Esophagus muscularis mucosa (tissue), 4 donors: ENCODE results near the gene SRRM4. TPM values are rescaled to one million over a fixed set of nuclear protein-coding genes. Genes with fewer than 3 reads are reported as not detected.

Experiments used
- DNase-seq: peaks from one replicate; pipeline ENCODE4 v3.0.0-alpha.2; 2017; ENCODE audit errors: extremely low spot score
- H3K27ac ChIP-seq, 4 donors: fragments of 200-600 bp; sonication (generic); replicated peaks in 1 of 4; 1 replicate in 3 of 4; 2 replicates in 1 of 4; pipeline ENCODE4 v1.5.1; 2016 to 2019; ENCODE audit warnings: mild to moderate bottlenecking in 1 of 4
- H3K27me3 ChIP-seq, 4 donors: fragments of 200-600 bp; sonication (generic); one replicate each; pipeline versions ENCODE4 v1.5.1 to v1.6.0; 2016 to 2019
- H3K36me3 ChIP-seq, 4 donors: fragments of 200-600 bp; sonication (generic); one replicate each; pipeline ENCODE4 v1.5.1; 2016 to 2019
- H3K4me1 ChIP-seq, 4 donors: fragments of 200-600 bp; sonication (generic); one replicate each; pipeline ENCODE4 v1.5.1; 2016 to 2019
- H3K4me3 ChIP-seq, 4 donors: fragments of 200-600 bp; sonication (generic); 1 replicate in 2 of 4; 2 replicates in 2 of 4; pipeline ENCODE4 v1.5.1; 2016 to 2019; ENCODE audit warnings: mild to moderate bottlenecking in 4 of 4, moderate library complexity in 1 of 4
- H3K9me3 ChIP-seq, 4 donors: fragments of 200-600 bp; sonication (generic); 1 replicate in 3 of 4; 2 replicates in 1 of 4; pipeline ENCODE4 v1.5.1; 2016 to 2019
- EP300 ChIP-seq: sonication (generic); formaldehyde crosslinking; IDR thresholded peaks from one replicate; pipeline ENCODE4 v1.6.1; 2017; ENCODE audit warnings: antibody characterized with exemption
- POLR2A ChIP-seq: fragments of 450-650 bp; IDR thresholded peaks from one replicate; pipeline ENCODE4 v1.6.1; 2017; ENCODE audit warnings: antibody characterized with exemption, moderate library complexity, mild to moderate bottlenecking, low read depth
- POLR2AphosphoS5 ChIP-seq, 2 donors: sonication (generic); formaldehyde crosslinking; IDR thresholded peaks; one replicate each; pipeline ENCODE4 v1.6.1; 2017; ENCODE audit warnings: antibody characterized with exemption in 2 of 2
- WGBS: methylation state at CpG from one replicate; pipeline ENCODE4 v1.1.5; 2018; 5-methylcytosine and 5-hydroxymethylcytosine counted together
- intact Hi-C: fragments of 100-400 bp; cut with DNase I; formaldehyde crosslinking; loops from one replicate; pipeline ENCODE4 v1.15.1; 2023
- total RNA-seq, 4 donors: library from RNA; depleted of rRNA; stranded (reverse); fragments of >200 nt; gene quantifications; one replicate each; pipeline versions ENCODE4 v1.1.0 to v1.2.1, GENCODE V29; 2016
- TF ChIP-seq, protein P1 (sequence below), 3 experiments: fragments of 200-600 bp in 2 of 3; fragments of 450-650 bp in 1 of 3; sonication (generic) in 2 of 3; IDR thresholded peaks; one replicate each; pipeline ENCODE4 v1.5.1; 2017 to 2019; ENCODE audit warnings: antibody characterized with exemption in 3 of 3, mild to moderate bottlenecking in 2 of 3, moderate library complexity in 1 of 3

Gene SRRM4
- total RNA-seq, 4 donors from 2014 or later: not detected

DNA sequence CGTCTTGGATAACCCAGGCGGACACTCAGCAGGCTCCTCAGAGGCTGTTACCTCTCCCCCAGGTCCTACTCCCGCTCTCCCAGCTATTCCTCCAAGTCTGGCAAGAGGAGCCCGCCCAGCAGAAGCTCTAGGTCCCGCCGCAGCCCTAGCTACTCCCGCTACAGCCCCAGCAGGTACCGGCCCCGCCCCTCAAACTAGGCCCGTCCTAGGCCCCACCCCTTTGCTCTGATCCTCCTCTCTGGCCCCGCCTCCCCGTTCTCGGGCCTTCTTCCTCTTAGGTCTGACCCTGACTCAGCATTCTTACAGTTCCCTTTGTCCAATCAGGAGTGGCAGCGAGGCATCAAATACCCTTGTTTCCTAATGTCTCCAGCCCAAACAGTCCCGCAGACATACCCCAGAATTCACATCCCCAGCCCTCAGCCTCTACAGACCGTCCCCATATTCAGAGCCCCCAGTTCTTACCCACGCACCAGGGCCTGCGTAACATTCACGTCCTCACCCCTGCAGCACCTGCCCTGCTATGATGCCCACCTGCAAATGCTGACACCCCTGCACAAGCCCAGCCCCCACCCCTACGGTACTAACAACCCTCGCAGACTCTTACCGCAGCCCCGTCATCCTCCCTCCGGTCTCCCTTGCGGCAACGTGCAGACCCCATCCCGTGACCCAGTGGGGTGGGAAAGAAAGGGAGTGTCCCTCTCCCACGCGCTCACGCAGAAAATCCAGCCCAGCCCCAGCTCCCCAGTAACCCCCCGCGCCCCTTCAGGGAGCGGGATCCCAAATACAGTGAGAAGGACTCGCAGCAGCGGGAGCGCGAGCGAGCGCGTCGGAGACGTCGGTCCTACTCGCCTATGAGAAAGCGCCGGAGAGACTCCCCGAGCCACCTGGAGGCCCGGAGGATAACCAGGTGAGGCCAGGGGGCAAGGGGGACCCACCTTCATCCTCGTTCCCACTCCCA, 172.4 kb downstream of the SRRM4 start:
- Histone ChIP-seq H3K27me3 (peaks cover 0 to 16% (median 0%) of the 10 kb centered on the region in 4 donors), H3K4me3 (no peak overlapping the region), H3K9me3 (peaks cover 0 to 15% (median 14%) of the 10 kb centered on the region in 4 donors), H3K36me3 (no peaks in the 10 kb centered on the region), H3K27ac (no peak overlapping the region), H3K4me1 (peaks cover 0 to 10% (median 5%) of the 10 kb centered on the region in 4 donors)
- intact Hi-C loops: no loop called here
- WGBS: 70% methylated on average over 46 of the region's 49 CpGs
- DNase-seq: no peak
- TF ChIP-seq POLR2AphosphoS5 (IDR thresholded peaks at IDR 0.05): no peak
- TF ChIP-seq EP300: no peak
- TF ChIP-seq, protein P1, sequence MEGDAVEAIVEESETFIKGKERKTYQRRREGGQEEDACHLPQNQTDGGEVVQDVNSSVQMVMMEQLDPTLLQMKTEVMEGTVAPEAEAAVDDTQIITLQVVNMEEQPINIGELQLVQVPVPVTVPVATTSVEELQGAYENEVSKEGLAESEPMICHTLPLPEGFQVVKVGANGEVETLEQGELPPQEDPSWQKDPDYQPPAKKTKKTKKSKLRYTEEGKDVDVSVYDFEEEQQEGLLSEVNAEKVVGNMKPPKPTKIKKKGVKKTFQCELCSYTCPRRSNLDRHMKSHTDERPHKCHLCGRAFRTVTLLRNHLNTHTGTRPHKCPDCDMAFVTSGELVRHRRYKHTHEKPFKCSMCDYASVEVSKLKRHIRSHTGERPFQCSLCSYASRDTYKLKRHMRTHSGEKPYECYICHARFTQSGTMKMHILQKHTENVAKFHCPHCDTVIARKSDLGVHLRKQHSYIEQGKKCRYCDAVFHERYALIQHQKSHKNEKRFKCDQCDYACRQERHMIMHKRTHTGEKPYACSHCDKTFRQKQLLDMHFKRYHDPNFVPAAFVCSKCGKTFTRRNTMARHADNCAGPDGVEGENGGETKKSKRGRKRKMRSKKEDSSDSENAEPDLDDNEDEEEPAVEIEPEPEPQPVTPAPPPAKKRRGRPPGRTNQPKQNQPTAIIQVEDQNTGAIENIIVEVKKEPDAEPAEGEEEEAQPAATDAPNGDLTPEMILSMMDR (IDR thresholded peaks at IDR 0.05): no peak
- TF ChIP-seq POLR2A: no peak

DNA sequence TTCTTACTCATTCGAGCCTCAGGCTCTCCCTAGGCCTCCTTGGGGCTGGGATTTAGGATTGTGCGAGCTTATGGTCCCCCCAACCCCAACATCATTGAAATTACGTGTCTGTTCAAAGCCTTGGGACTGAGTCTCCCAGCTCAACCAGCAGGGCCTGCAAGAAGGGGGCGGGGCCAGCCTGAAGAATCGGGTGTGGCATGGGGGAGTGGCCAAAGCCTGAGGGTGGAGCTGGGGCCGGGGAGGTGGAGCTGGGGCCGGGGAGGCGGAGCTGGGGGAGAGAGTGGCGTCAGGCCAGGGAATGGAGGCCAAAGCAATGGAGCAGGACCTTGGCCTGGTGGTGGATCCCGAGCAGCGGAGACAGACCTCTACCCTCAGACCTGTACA, 173.1 kb downstream of the SRRM4 start:
- H3K27me3 ChIP-seq: peaks cover 0 to 16% (median 0%) of the 10 kb centered on the region in 4 donors
- no peak for TF ChIP-seq POLR2A
- TF ChIP-seq, protein P1 (IDR thresholded peaks at IDR 0.05): no peak
- TF ChIP-seq POLR2AphosphoS5 (IDR thresholded peaks at IDR 0.05): no peak
- no peak overlapping the region for H3K4me3 ChIP-seq
- WGBS: 86% methylated on average over 10 of the region's 11 CpGs
- no peaks in the 10 kb centered on the region for H3K36me3 ChIP-seq
- DNase-seq: no peak
- intact Hi-C loops: no loop called here
- H3K4me1 ChIP-seq: peaks cover 0 to 10% (median 5%) of the 10 kb centered on the region in 4 donors
- H3K27ac ChIP-seq: no peak overlapping the region
- H3K9me3 ChIP-seq: peaks cover 0 to 15% (median 14%) of the 10 kb centered on the region in 4 donors

DNA sequence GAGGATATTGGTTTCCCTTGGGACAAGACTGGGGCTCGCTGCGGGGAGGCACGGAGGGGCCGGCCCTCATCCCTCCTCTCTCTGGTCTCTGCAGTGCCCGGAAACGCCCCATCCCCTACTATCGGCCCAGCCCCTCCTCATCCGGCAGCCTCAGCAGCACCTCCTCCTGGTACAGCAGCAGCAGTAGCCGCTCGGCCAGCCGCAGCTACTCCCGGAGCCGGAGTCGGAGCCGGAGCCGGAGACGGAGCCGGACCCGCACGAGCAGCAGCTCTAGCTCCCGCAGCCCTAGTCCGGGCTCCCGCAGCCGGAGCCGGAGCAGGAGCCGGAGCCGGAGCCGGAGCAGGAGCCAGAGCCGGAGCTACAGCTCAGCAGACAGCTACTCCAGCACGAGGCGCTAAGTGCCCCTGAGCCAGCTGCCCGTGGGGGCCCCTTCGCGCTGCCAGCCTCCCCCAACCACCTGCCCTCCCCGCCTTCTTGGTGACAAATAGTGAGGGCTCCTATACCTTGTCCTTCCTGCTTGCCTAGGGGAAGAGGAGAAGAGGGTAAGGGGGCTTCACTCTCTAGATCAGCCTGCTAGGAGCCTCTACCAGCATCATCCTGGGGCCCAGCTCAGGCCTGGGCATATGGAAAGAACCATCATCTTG, 175.2 kb downstream of the SRRM4 start:
- TF ChIP-seq EP300: no peak
- no peak for TF ChIP-seq POLR2AphosphoS5 (IDR thresholded peaks at IDR 0.05)
- TF ChIP-seq POLR2A: no peak
- TF ChIP-seq, protein P1 (IDR thresholded peaks at IDR 0.05): peak in 1 of 3 experiments; percentile 20
- peaks cover 0 to 6% (median 5%) of the 10 kb centered on the region in 4 donors for H3K9me3 ChIP-seq
- peaks cover 0 to 16% (median 0%) of the 10 kb centered on the region in 4 donors for H3K27me3 ChIP-seq
- peak overlapping the region in 1 of 4 donors; percentile 2 for H3K4me3 ChIP-seq
- DNase-seq: no peak
- 62% methylated on average over 14 of the region's 35 CpGs for WGBS
- H3K36me3 ChIP-seq: no peaks in the 10 kb centered on the region
- H3K27ac ChIP-seq: no peak overlapping the region
- H3K4me1 ChIP-seq: peaks cover 0 to 10% (median 5%) of the 10 kb centered on the region in 4 donors
- intact Hi-C loops: no loop called here

DNA sequence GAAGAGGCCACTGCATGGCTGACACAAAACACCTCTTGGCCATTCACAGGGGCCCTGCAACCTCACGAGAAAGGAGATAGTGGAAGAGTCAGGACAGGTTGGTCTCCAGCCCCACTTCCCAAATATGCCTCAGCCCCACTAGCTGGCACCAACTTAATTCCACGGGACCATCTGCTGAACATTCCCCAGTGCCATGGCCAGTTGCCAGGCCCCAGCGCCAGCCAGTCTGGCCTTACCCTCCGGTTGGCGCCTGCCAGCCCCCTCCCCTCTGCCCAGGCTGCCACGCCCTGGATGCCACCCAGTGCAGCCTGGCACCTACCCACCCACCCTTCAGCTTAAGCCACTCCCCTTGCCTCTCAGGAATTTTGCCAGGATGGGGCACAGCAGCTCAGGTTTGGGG, 176.2 kb downstream of the SRRM4 start:
- peaks cover 0 to 16% (median 0%) of the 10 kb centered on the region in 4 donors for H3K27me3 ChIP-seq
- TF ChIP-seq, protein P1 (IDR thresholded peaks at IDR 0.05): no peak
- TF ChIP-seq POLR2A: no peak
- no peak for TF ChIP-seq POLR2AphosphoS5 (IDR thresholded peaks at IDR 0.05)
- no peak for TF ChIP-seq EP300
- 100% methylated on average over 1 of the region's 6 CpGs for WGBS
- intact Hi-C loops: no loop called here
- H3K27ac ChIP-seq: no peak overlapping the region
- no peaks in the 10 kb centered on the region for H3K9me3 ChIP-seq
- H3K36me3 ChIP-seq: no peaks in the 10 kb centered on the region
- no peak overlapping the region for H3K4me3 ChIP-seq
- no peak for DNase-seq
- peaks cover 0 to 10% (median 5%) of the 10 kb centered on the region in 4 donors for H3K4me1 ChIP-seq
